Upper lobe of left lung (tissue), 6 donors: ENCODE measurements around the gene TST. TPM values are rescaled to one million over a fixed set of nuclear protein-coding genes. Genes with fewer than 3 reads are reported as not detected.

Experiments used
- ATAC-seq, 2 donors: fragments of 200-7000 bp; cut with Tn5 transposase; one replicate each; pipeline ENCODE4 v1.9.1; 2022; ENCODE audit warnings: mild to moderate bottlenecking in 2 of 2, moderate library complexity in 2 of 2; ENCODE audit not compliant: low FRiP score in 2 of 2
- DNase-seq, 2 donors: peaks; one replicate each; pipeline ENCODE4 v3.0.0-alpha.2; 2019 to 2020
- H3K27ac ChIP-seq, 4 donors: fragments of 200-600 bp; sonication (generic); one replicate each; pipeline ENCODE4 v1.5.1; 2016 to 2019
- H3K27me3 ChIP-seq, 4 donors: fragments of 200-600 bp; sonication (generic); one replicate each; pipeline ENCODE4 v1.5.1; 2017 to 2019
- H3K36me3 ChIP-seq, 4 donors: fragments of 200-600 bp; sonication (generic); one replicate each; pipeline ENCODE4 v1.5.1; 2016 to 2019
- H3K4me1 ChIP-seq, 4 donors: fragments of 200-600 bp; sonication (generic); one replicate each; pipeline ENCODE4 v1.5.1; 2018 to 2019
- H3K4me3 ChIP-seq, 4 donors: fragments of 200-600 bp; sonication (generic); one replicate each; pipeline ENCODE4 v1.5.1; 2017 to 2019; ENCODE audit warnings: mild to moderate bottlenecking in 2 of 4, moderate library complexity in 1 of 4
- H3K9me3 ChIP-seq, 4 donors: fragments of 200-600 bp; sonication (generic); one replicate each; pipeline ENCODE4 v1.5.1; 2018 to 2019
- EP300 ChIP-seq, 4 donors: sonication (generic); formaldehyde crosslinking; IDR thresholded peaks; one replicate each; pipeline ENCODE4 v1.5.1; 2017; ENCODE audit warnings: antibody characterized with exemption in 4 of 4, control low read depth in 2 of 4
- POLR2A ChIP-seq, 4 donors: fragments of 450-650 bp; IDR thresholded peaks; one replicate each; pipeline ENCODE4 v1.5.1; 2016 to 2017; ENCODE audit warnings: antibody characterized with exemption in 4 of 4, mild to moderate bottlenecking in 2 of 4
- POLR2AphosphoS5 ChIP-seq, 2 donors: sonication (generic); formaldehyde crosslinking; IDR thresholded peaks; one replicate each; pipeline ENCODE4 v1.5.1; 2017; ENCODE audit warnings: antibody characterized with exemption in 2 of 2
- WGBS, 2 donors: methylation state at CpG; one replicate each; pipeline ENCODE4 v1.1.5; 2017 to 2018; 5-methylcytosine and 5-hydroxymethylcytosine counted together
- total RNA-seq, 6 donors: library from RNA; depleted of rRNA in 4 of 6; stranded (reverse); fragments of >200 nt in 4 of 6; gene quantifications; one replicate each; pipeline versions ENCODE4 v1.1.0 to v1.2.1, GENCODE V29; 2016 to 2021
- TF ChIP-seq, protein P1 (sequence below), 6 experiments: fragments of 450-650 bp in 4 of 6; fragments of 200-600 bp in 2 of 6; sonication (generic) in 2 of 6; IDR thresholded peaks; one replicate each; pipeline ENCODE4 v1.5.1; 2016 to 2019; ENCODE audit warnings: antibody characterized with exemption in 6 of 6
- donor health status: DM: no; HTN: no; CAD: no; lungs with moderate emphysema.
- donor health status: DM: no; HTN: yes; CAD: no; lungs with severe emphysema.

Gene TST
- total RNA-seq, 6 donors from 2014 or later = 43.0 to 78.1 (median 70.2) TPM

DNA sequence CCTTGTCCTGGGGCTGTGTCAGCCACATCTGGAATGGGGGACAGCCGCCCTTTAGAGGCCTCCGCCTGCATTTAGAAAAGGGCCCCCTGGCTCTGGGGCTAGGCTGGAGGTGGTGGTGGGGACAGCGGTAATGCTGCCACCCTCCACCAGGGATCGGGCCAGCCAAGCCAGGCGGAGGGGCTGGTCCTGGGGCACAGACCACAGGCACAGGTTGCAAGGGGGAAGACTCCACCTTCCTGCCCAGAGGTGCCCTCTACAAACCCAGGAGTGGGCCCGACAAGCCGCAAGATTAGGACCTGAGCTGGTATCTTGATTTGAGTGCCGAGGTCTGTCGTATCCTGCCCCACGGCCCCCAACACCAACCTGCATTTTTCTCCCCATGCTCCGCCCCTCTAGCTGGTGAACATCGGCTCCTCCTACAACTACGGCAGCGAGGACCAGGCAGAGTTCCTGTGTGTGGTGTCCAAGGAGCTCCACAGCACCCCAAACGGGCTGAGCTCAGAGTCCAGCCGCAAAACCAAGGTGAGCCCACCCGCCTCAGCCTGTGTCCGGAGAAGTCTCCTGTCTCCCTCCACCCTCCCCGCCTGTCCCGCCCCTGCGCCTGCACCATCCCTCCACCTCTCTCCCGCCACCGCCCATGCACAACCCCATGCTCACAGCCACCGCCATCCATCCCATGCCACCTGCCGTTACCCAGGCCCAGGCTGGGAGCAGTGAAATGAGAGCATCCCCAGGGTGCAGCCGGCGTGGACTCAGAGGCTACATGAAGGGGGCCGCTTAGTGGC, 39.9 kb upstream of the TST start:
- no peak for ATAC-seq
- Histone ChIP-seq H3K27ac (no peak overlapping the region), H3K27me3 (no peaks in the 10 kb centered on the region), H3K4me1 (no peaks in the 10 kb centered on the region), H3K4me3 (no peak overlapping the region), H3K9me3 (no peaks in the 10 kb centered on the region), H3K36me3 (peaks cover 0 to 60% (median 19%) of the 10 kb centered on the region in 4 donors)
- 95 to 96% methylated on average over 22 to 27 of the region's 28 CpGs for WGBS, 2 donors
- TF ChIP-seq POLR2A (IDR thresholded peaks at IDR 0.05) = no peak
- TF ChIP-seq EP300 (IDR thresholded peaks at IDR 0.05) = no peak
- TF ChIP-seq, protein P1, sequence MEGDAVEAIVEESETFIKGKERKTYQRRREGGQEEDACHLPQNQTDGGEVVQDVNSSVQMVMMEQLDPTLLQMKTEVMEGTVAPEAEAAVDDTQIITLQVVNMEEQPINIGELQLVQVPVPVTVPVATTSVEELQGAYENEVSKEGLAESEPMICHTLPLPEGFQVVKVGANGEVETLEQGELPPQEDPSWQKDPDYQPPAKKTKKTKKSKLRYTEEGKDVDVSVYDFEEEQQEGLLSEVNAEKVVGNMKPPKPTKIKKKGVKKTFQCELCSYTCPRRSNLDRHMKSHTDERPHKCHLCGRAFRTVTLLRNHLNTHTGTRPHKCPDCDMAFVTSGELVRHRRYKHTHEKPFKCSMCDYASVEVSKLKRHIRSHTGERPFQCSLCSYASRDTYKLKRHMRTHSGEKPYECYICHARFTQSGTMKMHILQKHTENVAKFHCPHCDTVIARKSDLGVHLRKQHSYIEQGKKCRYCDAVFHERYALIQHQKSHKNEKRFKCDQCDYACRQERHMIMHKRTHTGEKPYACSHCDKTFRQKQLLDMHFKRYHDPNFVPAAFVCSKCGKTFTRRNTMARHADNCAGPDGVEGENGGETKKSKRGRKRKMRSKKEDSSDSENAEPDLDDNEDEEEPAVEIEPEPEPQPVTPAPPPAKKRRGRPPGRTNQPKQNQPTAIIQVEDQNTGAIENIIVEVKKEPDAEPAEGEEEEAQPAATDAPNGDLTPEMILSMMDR (IDR thresholded peaks at IDR 0.05) = no peak
- no peak for TF ChIP-seq POLR2AphosphoS5 (IDR thresholded peaks at IDR 0.05)
- DNase-seq = no peak

DNA sequence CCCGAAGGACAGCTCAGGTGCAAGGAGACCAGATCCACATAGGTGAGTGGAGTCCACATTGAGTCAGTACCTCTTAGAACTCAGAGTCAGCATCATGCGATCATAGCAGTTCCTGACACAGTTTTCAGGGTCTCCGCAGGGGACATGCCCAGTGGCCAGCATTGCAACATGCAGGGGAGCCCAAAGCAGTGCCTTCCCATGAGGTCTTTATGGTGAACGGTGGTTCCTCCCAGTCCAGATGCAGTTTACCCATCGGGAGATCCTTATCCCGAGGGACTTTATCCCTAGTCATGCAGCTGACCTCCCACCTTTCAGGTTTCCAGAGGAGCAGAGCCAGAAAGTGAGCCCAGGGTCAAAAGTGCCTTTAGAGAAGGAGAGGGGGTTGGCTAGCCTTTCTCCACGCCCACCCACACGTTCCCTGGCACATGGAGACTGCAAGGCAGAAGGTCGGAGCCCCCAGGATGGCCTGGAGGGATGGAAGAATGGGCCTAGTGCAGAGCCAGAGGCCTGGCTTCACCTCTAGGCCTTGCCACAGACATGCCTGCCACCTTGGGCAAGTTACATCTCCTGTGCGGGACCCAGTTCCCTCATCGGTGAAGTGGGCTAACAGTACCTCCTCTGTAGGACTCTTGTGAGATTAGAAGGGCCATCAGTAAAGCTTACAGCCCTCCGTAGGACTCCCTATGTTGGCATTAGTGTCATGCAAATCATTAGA, 38.7 kb upstream of the TST start:
- DNase-seq (no peak), ATAC-seq (no peak)
- peaks cover 0 to 60% (median 19%) of the 10 kb centered on the region in 4 donors for H3K36me3 ChIP-seq
- H3K27me3 ChIP-seq = no peaks in the 10 kb centered on the region
- H3K9me3 ChIP-seq = no peaks in the 10 kb centered on the region
- no peak overlapping the region for H3K4me3 ChIP-seq
- H3K27ac ChIP-seq = no peak overlapping the region
- WGBS, 2 donors = 77 to 91% methylated on average over 4 to 12 of the region's 12 CpGs
- TF ChIP-seq, protein P1 (IDR thresholded peaks at IDR 0.05) = no peak
- no peak for TF ChIP-seq POLR2AphosphoS5 (IDR thresholded peaks at IDR 0.05)
- TF ChIP-seq EP300 (IDR thresholded peaks at IDR 0.05) = no peak
- no peak for TF ChIP-seq POLR2A (IDR thresholded peaks at IDR 0.05)
- H3K4me1 ChIP-seq = no peaks in the 10 kb centered on the region

DNA sequence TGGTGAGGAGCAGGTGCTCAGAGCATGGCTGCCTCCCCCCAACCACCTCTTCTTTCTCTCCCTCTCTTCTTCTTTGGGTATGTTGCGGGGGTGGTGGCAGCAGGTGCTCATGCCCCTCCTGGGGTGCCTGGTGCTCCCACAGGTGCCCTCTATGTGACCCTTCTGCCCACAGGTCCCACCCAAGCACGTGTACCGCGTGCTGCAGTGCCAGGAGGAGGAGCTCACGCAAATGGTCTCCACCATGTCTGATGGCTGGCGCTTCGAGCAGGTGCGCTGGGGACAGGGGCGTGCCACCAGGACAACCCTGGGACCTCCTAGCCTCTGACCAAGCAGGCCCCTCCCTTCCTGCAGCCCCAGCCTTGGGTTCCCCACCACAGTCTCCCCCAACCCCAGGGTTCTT, 38.0 kb upstream of the TST start:
- Histone ChIP-seq H3K27me3 (no peaks in the 10 kb centered on the region), H3K9me3 (no peaks in the 10 kb centered on the region), H3K36me3 (peaks cover 0 to 60% (median 19%) of the 10 kb centered on the region in 4 donors), H3K4me3 (no peak overlapping the region), H3K27ac (no peak overlapping the region), H3K4me1 (peaks cover 0 to 5% (median 4%) of the 10 kb centered on the region in 4 donors)
- no peak for DNase-seq
- ATAC-seq = no peak
- 71 to 87% methylated on average over 4 to 9 of the region's 9 CpGs for WGBS, 2 donors
- TF ChIP-seq EP300 (IDR thresholded peaks at IDR 0.05) (no peak), POLR2AphosphoS5 (IDR thresholded peaks at IDR 0.05) (no peak), POLR2A (IDR thresholded peaks at IDR 0.05) (no peak)
- TF ChIP-seq, protein P1 (IDR thresholded peaks at IDR 0.05) = no peak

DNA sequence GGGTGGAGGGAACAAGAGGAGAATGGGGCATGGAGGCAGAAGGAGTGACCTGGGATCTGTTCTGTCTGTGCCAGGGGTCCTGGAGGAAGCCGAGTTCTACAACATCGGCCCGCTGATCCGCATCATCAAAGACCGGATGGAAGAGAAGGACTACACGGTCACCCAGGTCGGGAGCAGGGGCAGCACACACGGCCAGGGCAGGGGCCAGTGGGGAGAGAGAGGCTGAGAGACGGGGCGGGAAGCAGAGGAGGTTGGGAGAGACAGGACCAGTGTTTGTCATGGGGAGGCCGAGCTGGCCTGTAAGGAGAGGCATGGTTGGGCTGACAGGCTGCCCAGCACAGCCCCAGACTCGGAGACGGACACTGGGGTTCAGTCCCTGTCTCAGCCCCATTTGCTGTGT, 37.0 kb upstream of the TST start:
- 94 to 96% methylated on average over 13 of the region's 13 CpGs for WGBS, 2 donors
- no peaks in the 10 kb centered on the region for H3K9me3 ChIP-seq
- H3K4me3 ChIP-seq = no peak overlapping the region
- H3K36me3 ChIP-seq = peaks cover 0 to 60% (median 19%) of the 10 kb centered on the region in 4 donors
- peaks cover 2 to 15% (median 12%) of the 10 kb centered on the region in 4 donors for H3K4me1 ChIP-seq
- ATAC-seq (no peak), DNase-seq (no peak)
- TF ChIP-seq POLR2AphosphoS5 (IDR thresholded peaks at IDR 0.05) = no peak
- TF ChIP-seq, protein P1 (IDR thresholded peaks at IDR 0.05) = no peak
- TF ChIP-seq POLR2A (IDR thresholded peaks at IDR 0.05) = no peak
- no peak for TF ChIP-seq EP300 (IDR thresholded peaks at IDR 0.05)
- no peak overlapping the region for H3K27ac ChIP-seq
- H3K27me3 ChIP-seq = no peaks in the 10 kb centered on the region
